ENCODE measurements around the gene SGCD. TPM values are rescaled to one million over a fixed set of nuclear protein-coding genes. Genes with fewer than 3 reads are reported as not detected.

Gene SGCD
- total and polyA plus RNA-seq, 2 of the 4 experiments (the other 2 are of a cell fraction), result 5.8 to 10.6 TPM

DNA sequence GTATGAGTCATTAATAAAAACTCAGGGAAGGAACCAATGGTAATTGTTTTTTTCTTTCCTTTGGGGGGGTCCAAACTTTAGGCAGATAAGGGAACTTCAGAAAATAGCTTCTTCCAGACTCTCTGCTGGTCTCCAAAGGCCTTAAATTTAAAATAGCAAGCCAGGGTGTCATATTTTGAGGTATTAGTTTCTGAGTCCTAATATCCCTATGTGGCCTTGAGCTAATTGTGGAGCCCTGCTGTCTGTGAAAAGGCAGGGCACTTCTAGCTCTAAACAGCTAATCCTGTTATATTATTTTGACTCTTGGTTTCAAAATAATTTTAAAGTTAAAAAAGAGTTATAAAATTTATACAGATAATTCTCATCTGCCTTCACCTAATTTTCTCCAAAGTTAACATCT is 327.5 kb downstream of the SGCD start:
- H3K27me3 ChIP-seq (ENCODE audit: control insufficient read depth, insufficient read depth, low read length), result no peaks in the 10 kb centered on the region
- no peak overlapping the region for H3K56ac ChIP-seq (ENCODE audit: extremely low read depth, insufficient read depth, low read length)
- intact Hi-C loops (cut with micrococcal nuclease), result no loop called here
- ChIA-PET CTCF (no interaction called here), POLR2A (ENCODE audit: unreplicated experiment) (no interaction called here)
- no peak for TF ChIP-seq SMC3 (IDR thresholded peaks at IDR 0.05; ENCODE audit: low read depth, low read length)
- H2BK20ac ChIP-seq (ENCODE audit: low read depth, low read length), result no peak overlapping the region
- no TSS peak for BruUV-seq (replicated peaks)
- H4K20me1 ChIP-seq (ENCODE audit: insufficient read depth, low read length), result no peaks in the 10 kb centered on the region
- dilution Hi-C loops (cut with HindIII; ENCODE audit: low sequenced_read_pairs, unreplicated experiment), result no loop called here
- no peak overlapping the region for H3K23ac ChIP-seq (ENCODE audit: low read depth, low read length)
- no peak for ATAC-seq (ENCODE audit: low read depth)
- no peak overlapping the region for H3K18ac ChIP-seq (ENCODE audit: low read depth, low read length)
- no peak overlapping the region for H3K27ac ChIP-seq (ENCODE audit: insufficient read depth, low read length)
- H3K79me1 ChIP-seq (ENCODE audit: low read depth in 1 of 2, low read length in 2 of 2), result no peaks in the 10 kb centered on the region
- H3K4me1 ChIP-seq (ENCODE audit: control insufficient read depth, insufficient read depth, low read length), result no peaks in the 10 kb centered on the region
- no peaks in the 10 kb centered on the region for H3K9me1 ChIP-seq (ENCODE audit: insufficient read depth, low read length)
- H2AK9ac ChIP-seq (replicated peaks; ENCODE audit: low read depth, low read length, poor library complexity), result no peak overlapping the region
- no peak overlapping the region for H2AK5ac ChIP-seq (ENCODE audit: low read depth, low read length)
- H2BK120ac ChIP-seq (ENCODE audit: low read depth, low read length), result no peak overlapping the region
- in situ Hi-C loops (cut with MboI; ENCODE audit: low sequenced_read_pairs), result no loop called here
- H4K91ac ChIP-seq (ENCODE audit: insufficient read depth, low read depth, low read length), result no peak overlapping the region
- no peak overlapping the region for H3K4ac ChIP-seq (ENCODE audit: low read depth, low read length)
- no peak overlapping the region for H3K9ac ChIP-seq (ENCODE audit: low read depth, low read length)
- H3K4me2 ChIP-seq (ENCODE audit: low read depth, low read length), result no peak overlapping the region
- H2AFZ ChIP-seq (replicated peaks; ENCODE audit: low read length, poor library complexity), result no peak overlapping the region
- H2BK5ac ChIP-seq (ENCODE audit: low read depth, low read length, poor library complexity, severe bottlenecking), result no peak overlapping the region
- no peak overlapping the region for H4K5ac ChIP-seq (ENCODE audit: low read depth, low read length)
- no peaks in the 10 kb centered on the region for H3K9me3 ChIP-seq (ENCODE audit: control insufficient read depth, insufficient read depth, low read length)
- H3K36me3 ChIP-seq (ENCODE audit: control insufficient read depth, insufficient read depth, low read length), result no peaks in the 10 kb centered on the region
- no peak overlapping the region for H3K4me3 ChIP-seq (ENCODE audit: insufficient read depth, low read depth, low read length)
- no peak overlapping the region for H2BK15ac ChIP-seq (ENCODE audit: low read depth, low read length)
- H4K8ac ChIP-seq (ENCODE audit: low read depth in 2 of 2, low read length in 2 of 2), result no peak overlapping the region
- H3K14ac ChIP-seq (replicated peaks; ENCODE audit: low read depth, low read length), result no peak overlapping the region
- no peak for DNase-seq

Measured in IMR-90 (cell line).